HG03095 (cell line): Measurements from ENCODE around the gene MACROD2.
"Not testable (repeated sequence)": the region's sequence is repeated elsewhere in the genome, so short reads cannot be mapped to it uniquely, and the experiment has no call there.

Source experiments
- ATAC-seq: cut with Tn5 transposase; IDR thresholded peaks from one replicate; pipeline ENCODE4 v1.9.1; 2021; ENCODE audit warnings: moderate library complexity; ENCODE audit not compliant: unreplicated experiment

MACROD2 gene

GRCh38 chr20:14966203-14966602 is 970.9 kb downstream of the MACROD2 start:
- no peak for ATAC-seq

GRCh38 chr20:14966808-14967207 is 971.5 kb downstream of the MACROD2 start:
- ATAC-seq = no peak

- no peak for ATAC-seq
Observed at GRCh38 chr20:14972256-14972655, 976.9 kb downstream of the MACROD2 start.

GRCh38 chr20:14972690-14973089 is 977.4 kb downstream of the MACROD2 start:
- ATAC-seq = no peak

- no peak for ATAC-seq
Observed at GRCh38 chr20:14979453-14979986, 984.2 kb downstream of the MACROD2 start.

- not testable (repeated sequence) for ATAC-seq
Observed at GRCh38 chr20:14981486-14981885, 986.2 kb downstream of the MACROD2 start.

- not testable (repeated sequence) for ATAC-seq
Observed at GRCh38 chr20:14982324-14982723, 987.0 kb downstream of the MACROD2 start.

GRCh38 chr20:14984305-14984704 is 989.0 kb downstream of the MACROD2 start:
- no peak for ATAC-seq

GRCh38 chr20:14984768-14985622 is 989.7 kb downstream of the MACROD2 start:
- no peak for ATAC-seq

- no peak for ATAC-seq
Observed at GRCh38 chr20:14986026-14986655, 990.8 kb downstream of the MACROD2 start.

GRCh38 chr20:14986656-14987055 is 991.3 kb downstream of the MACROD2 start:
- no peak for ATAC-seq

GRCh38 chr20:14989535-14990290 is 994.4 kb downstream of the MACROD2 start:
- no peak for ATAC-seq

GRCh38 chr20:14991023-14991422 is 995.7 kb downstream of the MACROD2 start:
- no peak for ATAC-seq

GRCh38 chr20:14992153-14992552 is 996.8 kb downstream of the MACROD2 start:
- no peak for ATAC-seq

- ATAC-seq = no peak
Observed at GRCh38 chr20:14992961-14993360, 997.6 kb downstream of the MACROD2 start.

- ATAC-seq = no peak
Observed at GRCh38 chr20:14996883-14997672, 1001.8 kb downstream of the MACROD2 start.

GRCh38 chr20:14997791-14998190 is 1002.5 kb downstream of the MACROD2 start:
- no peak for ATAC-seq

GRCh38 chr20:15005300-15005986 is 1010.1 kb downstream of the MACROD2 start:
- ATAC-seq = no peak

- ATAC-seq = no peak
Observed at GRCh38 chr20:15011631-15012030, 1016.3 kb downstream of the MACROD2 start.

- no peak for ATAC-seq
Observed at GRCh38 chr20:15012566-15012965, 1017.2 kb downstream of the MACROD2 start.
